NT2/D1 (cell line): ENCODE results near the gene TPP1.

ENCODE experiments used
- DNase-seq: peaks from one replicate; pipeline ENCODE4 v3.0.0-alpha.2; 2011; ENCODE audit warnings: low read depth, low spot score
- H3K27me3 ChIP-seq: 2 replicates; pipeline ENCODE4 v1.6.0; 2011; ENCODE audit warnings: mild to moderate bottlenecking; ENCODE audit not compliant: insufficient read length, insufficient read depth
- H3K36me3 ChIP-seq: 2 replicates; pipeline ENCODE4 v1.6.1; 2011; ENCODE audit warnings: mild to moderate bottlenecking, low read length, mixed read lengths; ENCODE audit not compliant: insufficient read depth, insufficient read length
- H3K4me1 ChIP-seq: 2 replicates; pipeline ENCODE4 v1.5.1; 2011; ENCODE audit not compliant: insufficient read depth, insufficient read length
- H3K4me3 ChIP-seq: 2 replicates; pipeline ENCODE4 v1.5.1; 2011; ENCODE audit warnings: low read depth; ENCODE audit not compliant: insufficient read length
- H3K9ac ChIP-seq: 2 replicates; pipeline ENCODE4 v1.6.0; 2011; ENCODE audit warnings: low read depth; ENCODE audit not compliant: insufficient read length
- H3K9me3 ChIP-seq: 2 replicates; pipeline ENCODE4 v1.5.1; 2011; ENCODE audit warnings: mild to moderate bottlenecking, low read length; ENCODE audit not compliant: insufficient read depth
- SUZ12 ChIP-seq: IDR thresholded peaks from 2 replicates; pipeline ENCODE4 v1.6.1; 2011; ENCODE audit not compliant: insufficient read length, insufficient read depth; ENCODE audit errors: extremely low read depth
- YY1 ChIP-seq: IDR thresholded peaks from 2 replicates; pipeline ENCODE4 v1.6.1; 2011; ENCODE audit not compliant: insufficient read length, insufficient read depth
- ZNF274 ChIP-seq: IDR thresholded peaks from 2 replicates; pipeline ENCODE4 v1.6.1; 2011; ENCODE audit warnings: mild to moderate bottlenecking, low read depth, low read length

TPP1 gene

DNA sequence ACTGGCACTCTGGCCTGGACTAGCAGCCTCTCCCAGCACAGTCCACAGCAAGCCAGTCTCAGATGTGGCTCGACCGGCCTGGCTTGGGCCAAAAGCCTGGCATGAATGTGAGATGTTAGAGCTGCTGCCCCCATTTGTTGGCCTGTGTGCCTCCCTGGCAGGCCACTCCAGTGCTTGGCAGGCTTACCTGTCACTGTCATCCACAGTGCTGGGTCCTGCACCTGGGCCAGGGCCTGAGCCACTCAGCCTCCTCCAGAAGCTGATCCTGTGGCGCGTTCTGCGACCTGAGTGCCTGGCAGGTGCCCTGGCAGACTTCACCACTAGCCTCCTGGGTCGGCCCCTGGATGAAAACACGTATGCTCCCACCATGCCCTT, 51.9 kb downstream of the TPP1 start:
- Histone ChIP-seq H3K36me3 (peaks cover 5% of the 10 kb centered on the region), H3K27me3 (no peaks in the 10 kb centered on the region), H3K4me1 (peaks cover 8% of the 10 kb centered on the region), H3K9me3 (no peaks in the 10 kb centered on the region), H3K4me3 (no peak overlapping the region), H3K9ac (no peak overlapping the region)
- no peak for TF ChIP-seq YY1
- no peak for TF ChIP-seq ZNF274
- no peak for TF ChIP-seq SUZ12
- no peak for DNase-seq

DNA sequence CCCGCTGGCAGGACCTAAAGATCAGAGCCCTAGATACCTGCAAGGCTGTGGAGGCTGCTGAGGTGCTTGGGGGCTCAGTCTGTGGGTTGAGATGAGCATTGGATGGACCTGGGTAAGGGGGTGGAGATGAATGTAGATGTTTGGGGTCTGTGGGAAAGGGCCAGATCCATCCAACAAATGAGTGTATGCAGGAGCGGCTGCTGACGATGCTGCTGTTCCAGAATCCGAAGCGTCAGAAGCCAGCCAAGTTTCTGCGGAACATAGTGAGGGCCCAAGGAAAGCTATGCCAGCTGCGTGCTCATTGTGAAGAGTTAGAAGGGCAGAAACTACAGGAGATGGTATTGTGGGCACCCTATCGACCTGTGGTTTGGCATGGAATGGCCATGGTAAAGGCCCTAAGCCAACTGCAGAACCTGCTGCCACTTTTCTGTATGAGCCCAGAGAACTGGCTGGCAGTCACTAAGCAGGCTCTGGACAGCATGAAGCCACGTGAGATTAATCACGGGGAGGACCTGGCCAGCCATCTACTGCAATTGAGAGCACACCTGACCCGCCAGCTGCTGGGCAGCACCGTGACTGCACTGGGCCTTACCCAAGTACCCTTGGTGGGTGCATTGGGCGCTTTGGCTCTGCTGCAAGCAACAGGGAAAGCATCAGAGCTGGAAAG, 52.4 kb downstream of the TPP1 start:
- Histone ChIP-seq H3K9me3 (no peaks in the 10 kb centered on the region), H3K9ac (no peak overlapping the region), H3K36me3 (peaks cover 5% of the 10 kb centered on the region), H3K27me3 (no peaks in the 10 kb centered on the region), H3K4me1 (peaks cover 8% of the 10 kb centered on the region), H3K4me3 (no peak overlapping the region)
- DNase-seq = no peak
- TF ChIP-seq ZNF274 (no peak), SUZ12 (no peak), YY1 (no peak)

DNA sequence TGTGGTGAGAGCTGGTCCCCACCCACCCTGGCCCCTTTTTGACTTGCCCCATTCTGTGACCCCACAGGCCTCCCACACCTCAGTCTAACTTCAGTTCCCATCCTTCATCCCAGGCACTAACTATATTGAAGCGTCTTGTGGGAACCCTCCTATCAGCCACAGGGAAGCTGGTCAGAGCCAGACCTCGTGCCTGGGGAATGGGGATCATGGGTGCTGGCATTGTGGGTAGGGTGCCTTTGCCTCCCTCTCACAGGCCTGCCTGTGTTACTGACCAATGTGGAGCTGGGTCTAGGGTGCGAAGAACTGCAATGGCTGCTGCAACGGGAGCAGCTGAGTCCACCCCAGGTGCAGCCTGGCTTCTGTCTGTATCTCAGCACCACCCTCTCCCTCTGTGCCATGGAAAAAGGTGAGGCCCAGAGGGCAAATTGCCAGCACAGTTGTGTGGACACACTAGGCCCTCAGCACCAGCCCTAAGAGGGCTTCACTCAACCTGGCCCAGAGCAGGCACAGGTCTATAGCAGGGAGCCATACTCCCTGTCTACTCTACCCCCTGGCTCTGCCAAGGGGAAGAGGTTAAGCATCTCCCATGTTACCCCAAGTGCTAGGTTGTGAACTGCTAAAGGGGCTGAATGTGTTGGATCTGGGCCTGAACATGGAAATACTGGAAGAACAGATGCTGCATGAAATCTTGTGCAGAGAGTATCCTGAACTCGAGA, 53.1 kb downstream of the TPP1 start:
- Histone ChIP-seq H3K9ac (no peak overlapping the region), H3K9me3 (no peaks in the 10 kb centered on the region), H3K27me3 (no peaks in the 10 kb centered on the region), H3K36me3 (peaks cover 5% of the 10 kb centered on the region), H3K4me3 (no peak overlapping the region), H3K4me1 (peaks cover 8% of the 10 kb centered on the region)
- no peak for DNase-seq
- TF ChIP-seq YY1 (no peak), SUZ12 (no peak), ZNF274 (no peak)

DNA sequence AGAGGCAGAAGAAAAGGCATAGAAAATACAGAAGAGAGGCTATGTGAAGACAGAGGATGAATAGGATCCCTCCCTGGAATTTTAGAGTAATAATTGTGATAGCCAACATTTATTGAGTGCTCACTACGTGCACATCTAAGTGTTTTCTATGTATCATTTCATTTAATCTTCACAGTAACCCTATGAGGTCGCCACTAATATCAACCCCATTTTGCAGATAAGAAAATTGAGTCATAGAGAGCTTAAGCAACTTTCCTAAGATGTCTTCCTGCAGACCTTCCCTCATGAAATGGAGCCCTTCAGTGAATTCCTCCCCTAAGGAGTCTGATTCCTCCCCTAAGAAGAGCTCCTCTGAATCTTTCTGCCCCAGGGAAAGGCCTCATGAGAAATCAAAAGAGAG, 53.9 kb downstream of the TPP1 start:
- H3K4me1 ChIP-seq = peaks cover 8% of the 10 kb centered on the region
- no peaks in the 10 kb centered on the region for H3K27me3 ChIP-seq
- no peaks in the 10 kb centered on the region for H3K9me3 ChIP-seq
- TF ChIP-seq SUZ12 (no peak), YY1 (no peak), ZNF274 (no peak)
- no peak overlapping the region for H3K9ac ChIP-seq
- no peak overlapping the region for H3K4me3 ChIP-seq
- no peak for DNase-seq
- H3K36me3 ChIP-seq = peaks cover 5% of the 10 kb centered on the region

DNA sequence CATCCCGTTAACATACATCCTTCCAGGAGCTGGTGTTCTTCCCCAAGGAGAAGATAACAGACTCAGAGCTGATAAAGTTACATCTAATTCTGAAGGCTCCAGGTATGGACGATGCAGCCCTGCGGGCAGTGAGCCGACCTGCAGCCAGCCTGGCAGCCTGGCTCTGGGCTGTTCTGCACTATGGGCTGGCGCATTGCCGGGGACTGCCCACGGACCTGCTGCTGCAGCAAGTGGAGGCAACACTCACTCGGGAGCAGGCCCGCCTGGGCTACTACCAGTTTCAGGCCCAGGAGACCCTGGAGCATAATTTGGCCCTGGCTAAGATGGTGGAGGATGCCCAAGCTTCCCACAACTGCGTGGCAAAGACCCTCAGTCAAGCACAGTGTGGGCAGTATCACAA, 55.6 kb downstream of the TPP1 start:
- Histone ChIP-seq H3K4me3 (no peak overlapping the region), H3K27me3 (no peaks in the 10 kb centered on the region), H3K36me3 (peaks cover 5% of the 10 kb centered on the region), H3K9ac (no peak overlapping the region), H3K9me3 (no peaks in the 10 kb centered on the region), H3K4me1 (peaks cover 8% of the 10 kb centered on the region)
- DNase-seq = no peak
- no peak for TF ChIP-seq YY1
- no peak for TF ChIP-seq ZNF274
- no peak for TF ChIP-seq SUZ12

DNA sequence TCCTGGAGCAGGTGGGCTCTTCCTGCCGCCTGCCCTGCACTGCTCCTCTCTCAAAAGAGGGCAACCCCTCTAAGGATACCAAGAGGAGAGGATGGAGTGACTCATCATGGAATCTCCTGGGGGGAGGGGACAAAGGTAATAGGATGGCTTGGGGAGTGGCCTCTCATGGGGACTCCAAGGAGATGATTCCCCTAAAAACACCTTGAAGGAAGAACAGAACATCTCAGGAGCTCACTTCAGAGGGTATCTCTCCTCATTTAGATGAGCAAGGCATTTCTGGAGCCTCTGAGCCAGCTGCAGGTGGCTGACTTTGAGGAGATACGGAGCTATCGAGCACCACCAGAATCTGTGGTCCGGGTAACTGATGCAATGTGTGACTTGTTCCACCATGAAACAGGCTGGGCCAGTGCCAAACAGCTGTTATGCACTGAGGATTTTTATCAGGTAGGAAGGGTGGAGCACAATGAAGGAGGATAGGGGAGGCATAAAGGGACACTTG, 56.1 kb downstream of the TPP1 start:
- no peaks in the 10 kb centered on the region for H3K27me3 ChIP-seq
- no peak for DNase-seq
- H3K9me3 ChIP-seq = no peaks in the 10 kb centered on the region
- no peak overlapping the region for H3K4me3 ChIP-seq
- peaks cover 5% of the 10 kb centered on the region for H3K36me3 ChIP-seq
- TF ChIP-seq YY1 (no peak), ZNF274 (no peak), SUZ12 (no peak)
- peaks cover 8% of the 10 kb centered on the region for H3K4me1 ChIP-seq
- H3K9ac ChIP-seq = no peak overlapping the region
